ENCODE data around the gene PPP2R2B. TPM values are rescaled to one million over a fixed set of nuclear protein-coding genes. Genes with fewer than 3 reads are reported as not detected.

PPP2R2B gene
- polyA plus RNA-seq, 1 donor (not counting 4 experiments of a cell fraction or from before 2014, with no cell fraction given), result 0.33 TPM

- no peak for DNase-seq (ENCODE audit: low read depth, low spot score)
- Histone ChIP-seq H4K20me1 (ENCODE audit: control insufficient read depth, extremely low read depth, insufficient read depth, low read length) (no peaks in the 10 kb centered on the region), H3K9ac (ENCODE audit: control insufficient read depth, extremely low read depth, insufficient read depth, low read length) (no peak overlapping the region), H3K79me2 (ENCODE audit: control insufficient read depth, insufficient read depth, low read length) (no peaks in the 10 kb centered on the region), H3K27me3 (ENCODE audit: control insufficient read depth, extremely low read depth, insufficient read depth, low read length) (no peaks in the 10 kb centered on the region), H3K9me1 (ENCODE audit: control insufficient read depth, extremely low read depth, insufficient read depth, low read length) (no peaks in the 10 kb centered on the region), H3K4me1 (ENCODE audit: control insufficient read depth, extremely low read depth, insufficient read depth, low read length) (no peaks in the 10 kb centered on the region), H3K36me3 (ENCODE audit: control insufficient read depth in 2 of 2, extremely low read depth in 1 of 2, insufficient read depth in 2 of 2, low read length in 2 of 2) (no peaks in the 10 kb centered on the region), H3K4me2 (ENCODE audit: control insufficient read depth, extremely low read depth, insufficient read depth, low read depth, low read length) (no peak overlapping the region), H3K9me3 (ENCODE audit: control insufficient read depth, low read depth, low read length) (no peaks in the 10 kb centered on the region), H3K27ac (ENCODE audit: control insufficient read depth, insufficient read depth, low read length) (no peak overlapping the region), H2AFZ (ENCODE audit: control insufficient read depth, low read length) (no peak overlapping the region), H3K4me3 (ENCODE audit: control insufficient read depth in 2 of 3, extremely low read depth in 1 of 3, insufficient read depth in 2 of 3, low read depth in 1 of 3, low read length in 3 of 3) (no peak overlapping the region)
- FAIRE-seq, result no peak
- no peak for TF ChIP-seq CTCF (optimal IDR thresholded peaks at IDR 0.05 in 1 of 3, IDR thresholded peaks at IDR 0.05 in 1 of 3, conservative IDR thresholded peaks at IDR 0.05 in 1 of 3; ENCODE audit: extremely low read depth in 1 of 3, insufficient read depth in 2 of 3, low read length in 3 of 3)
- no peak for TF ChIP-seq EZH2 (IDR thresholded peaks at IDR 0.05; ENCODE audit: low read length)
- dilution Hi-C loops (cut with MboI; ENCODE audit: extremely low pct_ligation_motif_present, low sequenced_read_pairs), result no loop called here
These were observed 113.3 kb downstream of the PPP2R2B start for GRCh38 chr5:146765089-146765832.

- Histone ChIP-seq H3K36me3 (ENCODE audit: control insufficient read depth in 2 of 2, extremely low read depth in 1 of 2, insufficient read depth in 2 of 2, low read length in 2 of 2) (no peaks in the 10 kb centered on the region), H3K79me2 (ENCODE audit: control insufficient read depth, insufficient read depth, low read length) (no peaks in the 10 kb centered on the region), H3K4me1 (ENCODE audit: control insufficient read depth, extremely low read depth, insufficient read depth, low read length) (no peaks in the 10 kb centered on the region), H3K9ac (ENCODE audit: control insufficient read depth, extremely low read depth, insufficient read depth, low read length) (no peak overlapping the region), H3K27me3 (ENCODE audit: control insufficient read depth, extremely low read depth, insufficient read depth, low read length) (no peaks in the 10 kb centered on the region), H3K9me3 (ENCODE audit: control insufficient read depth, low read depth, low read length) (no peaks in the 10 kb centered on the region), H3K9me1 (ENCODE audit: control insufficient read depth, extremely low read depth, insufficient read depth, low read length) (no peaks in the 10 kb centered on the region), H4K20me1 (ENCODE audit: control insufficient read depth, extremely low read depth, insufficient read depth, low read length) (no peaks in the 10 kb centered on the region), H3K4me3 (ENCODE audit: control insufficient read depth in 2 of 3, extremely low read depth in 1 of 3, insufficient read depth in 2 of 3, low read depth in 1 of 3, low read length in 3 of 3) (no peak overlapping the region), H3K4me2 (ENCODE audit: control insufficient read depth, extremely low read depth, insufficient read depth, low read depth, low read length) (no peak overlapping the region), H2AFZ (ENCODE audit: control insufficient read depth, low read length) (no peak overlapping the region), H3K27ac (ENCODE audit: control insufficient read depth, insufficient read depth, low read length) (no peak overlapping the region)
- FAIRE-seq, result no peak
- TF ChIP-seq EZH2 (IDR thresholded peaks at IDR 0.05; ENCODE audit: low read length) (no peak), CTCF (optimal IDR thresholded peaks at IDR 0.05 in 1 of 3, IDR thresholded peaks at IDR 0.05 in 1 of 3, conservative IDR thresholded peaks at IDR 0.05 in 1 of 3; ENCODE audit: extremely low read depth in 1 of 3, insufficient read depth in 2 of 3, low read length in 3 of 3) (no peak)
- dilution Hi-C loops (cut with MboI; ENCODE audit: extremely low pct_ligation_motif_present, low sequenced_read_pairs), result no loop called here
- no peak for DNase-seq (ENCODE audit: low read depth, low spot score)
These were observed 115.7 kb downstream of the PPP2R2B start for GRCh38 chr5:146762830-146763229.
